Amniotic stem cell (primary cell): ENCODE data around the gene EPAS1.

Source experiments
- DNase-seq: peaks from one replicate; lab custom pipeline; 2025; lab: John Stamatoyannopoulos, UW

Gene EPAS1

GRCh38 chr2:46410273-46411244, 113.4 kb downstream of the EPAS1 start:
- no peak for DNase-seq

GRCh38 chr2:46411245-46411641, 114.0 kb downstream of the EPAS1 start:
- no peak for DNase-seq

GRCh38 chr2:46411985-46412384, 114.8 kb downstream of the EPAS1 start:
- no peak for DNase-seq

- DNase-seq = no peak
Measured at GRCh38 chr2:46413111-46413510, 115.9 kb downstream of the EPAS1 start.

GRCh38 chr2:46413631-46414030, 116.4 kb downstream of the EPAS1 start:
- no peak for DNase-seq

- DNase-seq = no peak
Measured at GRCh38 chr2:46414701-46415100, 117.5 kb downstream of the EPAS1 start.

- DNase-seq = no peak
Measured at GRCh38 chr2:46416280-46416679, 119.1 kb downstream of the EPAS1 start.

- peak; percentile 10 for DNase-seq
Measured at GRCh38 chr2:46416739-46417403, 119.7 kb downstream of the EPAS1 start.

- no peak for DNase-seq
Measured at GRCh38 chr2:46420945-46421344, 123.7 kb downstream of the EPAS1 start.

GRCh38 chr2:46421361-46421760, 124.2 kb downstream of the EPAS1 start:
- DNase-seq = no peak

GRCh38 chr2:46422717-46423394, 125.6 kb downstream of the EPAS1 start:
- DNase-seq = no peak

- DNase-seq = no peak
Measured at GRCh38 chr2:46424937-46425336, 127.7 kb downstream of the EPAS1 start.

- no peak for DNase-seq
Measured at GRCh38 chr2:46428911-46429436, 131.8 kb downstream of the EPAS1 start.

- no peak for DNase-seq
Measured at GRCh38 chr2:46430413-46430812, 133.2 kb downstream of the EPAS1 start.

GRCh38 chr2:46430992-46431391, 133.8 kb downstream of the EPAS1 start:
- no peak for DNase-seq

GRCh38 chr2:46431481-46432235, 134.5 kb downstream of the EPAS1 start:
- DNase-seq = no peak

GRCh38 chr2:46434851-46435273, 137.7 kb downstream of the EPAS1 start:
- DNase-seq = no peak

- DNase-seq = no peak
Measured at GRCh38 chr2:46435353-46435752, 138.1 kb downstream of the EPAS1 start.

- DNase-seq = no peak
Measured at GRCh38 chr2:46435796-46436360, 138.7 kb downstream of the EPAS1 start.
